GM12801 (cell line): ENCODE measurements around the gene KSR2.

Experiments used
- CTCF ChIP-seq: IDR thresholded peaks from one replicate; pipeline ENCODE4 v1.5.1; 2011; ENCODE audit warnings: control low read depth; ENCODE audit not compliant: insufficient read length; ENCODE audit errors: extremely low read depth

Gene KSR2

GRCh38 chr12:117501076-117501869 lies 467.5 kb downstream of the KSR2 start:
- no peak for TF ChIP-seq CTCF

DNA sequence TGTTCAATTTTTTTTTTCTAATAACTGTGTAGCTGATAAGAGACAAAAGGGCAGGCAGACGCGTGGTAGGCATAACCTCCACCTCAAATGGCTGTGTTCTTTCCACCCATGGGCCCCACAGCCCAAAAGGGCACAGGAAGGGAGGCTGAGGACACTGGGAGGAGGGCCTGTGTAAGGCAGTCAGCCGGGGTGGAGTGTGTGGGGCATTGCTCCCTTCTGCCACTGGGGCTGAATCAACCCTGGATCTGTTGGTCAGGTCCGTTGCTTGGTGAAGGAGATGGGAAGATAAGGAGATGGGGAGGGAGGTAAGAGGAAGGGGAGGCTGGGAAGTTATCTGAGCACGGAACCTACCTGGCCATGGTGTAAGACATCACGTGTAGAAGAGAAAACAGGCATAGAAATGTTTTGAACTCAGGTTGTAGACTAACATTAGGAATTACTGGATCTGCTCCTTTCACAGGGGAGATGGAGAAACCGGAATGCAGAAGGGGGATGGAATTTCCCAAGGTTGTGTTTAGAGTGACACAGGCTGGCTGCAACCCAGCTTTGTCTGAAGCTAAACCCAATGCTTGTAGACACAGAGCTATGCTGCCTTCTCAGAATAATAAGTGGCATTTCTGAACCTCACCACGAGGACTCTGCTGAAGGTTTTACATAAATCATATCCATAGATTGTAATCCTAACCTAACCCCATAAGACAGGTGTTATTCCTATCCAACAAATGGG lies 468.9 kb downstream of the KSR2 start:
- no peak for TF ChIP-seq CTCF

GRCh38 chr12:117498880-117499279 lies 469.9 kb downstream of the KSR2 start:
- no peak for TF ChIP-seq CTCF

DNA sequence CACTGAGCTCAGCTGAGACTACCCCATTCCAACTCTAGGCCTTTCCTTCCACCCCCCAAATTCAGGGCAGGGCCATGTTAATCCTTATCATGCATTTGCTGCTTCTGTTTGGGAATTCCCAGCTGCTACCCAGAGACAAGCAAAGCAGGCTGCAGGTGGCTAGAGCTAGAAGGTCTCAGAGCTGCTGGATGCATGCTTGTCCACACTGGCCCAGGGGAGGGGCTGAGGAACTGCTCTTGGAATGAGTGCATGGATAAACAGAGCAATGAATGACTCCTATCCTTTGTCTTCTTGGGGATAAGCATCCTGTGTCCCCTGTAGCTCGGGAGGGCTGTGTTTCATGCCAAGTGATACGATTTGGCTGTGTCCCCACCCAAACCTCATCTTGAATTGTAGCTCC lies 470.5 kb downstream of the KSR2 start:
- no peak for TF ChIP-seq CTCF

DNA sequence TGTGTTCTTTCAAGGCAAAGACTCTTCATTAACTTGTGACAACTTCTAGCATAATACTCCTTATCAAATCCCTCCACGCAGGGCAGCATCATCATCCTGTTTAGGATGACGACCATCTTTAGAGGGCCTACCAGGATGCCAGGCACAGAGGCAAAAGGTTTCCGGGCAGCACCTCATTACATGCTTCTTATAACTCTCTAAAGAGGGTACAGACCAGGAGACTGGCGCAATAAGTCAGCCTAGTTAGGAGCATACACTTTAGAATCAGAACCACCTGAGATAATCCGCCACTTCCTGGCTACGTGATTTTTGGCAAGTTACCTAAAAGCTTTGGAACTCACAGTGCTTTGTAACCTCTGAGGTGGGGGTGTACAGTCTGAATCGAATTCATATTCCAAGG lies 471.4 kb downstream of the KSR2 start:
- no peak for TF ChIP-seq CTCF

DNA sequence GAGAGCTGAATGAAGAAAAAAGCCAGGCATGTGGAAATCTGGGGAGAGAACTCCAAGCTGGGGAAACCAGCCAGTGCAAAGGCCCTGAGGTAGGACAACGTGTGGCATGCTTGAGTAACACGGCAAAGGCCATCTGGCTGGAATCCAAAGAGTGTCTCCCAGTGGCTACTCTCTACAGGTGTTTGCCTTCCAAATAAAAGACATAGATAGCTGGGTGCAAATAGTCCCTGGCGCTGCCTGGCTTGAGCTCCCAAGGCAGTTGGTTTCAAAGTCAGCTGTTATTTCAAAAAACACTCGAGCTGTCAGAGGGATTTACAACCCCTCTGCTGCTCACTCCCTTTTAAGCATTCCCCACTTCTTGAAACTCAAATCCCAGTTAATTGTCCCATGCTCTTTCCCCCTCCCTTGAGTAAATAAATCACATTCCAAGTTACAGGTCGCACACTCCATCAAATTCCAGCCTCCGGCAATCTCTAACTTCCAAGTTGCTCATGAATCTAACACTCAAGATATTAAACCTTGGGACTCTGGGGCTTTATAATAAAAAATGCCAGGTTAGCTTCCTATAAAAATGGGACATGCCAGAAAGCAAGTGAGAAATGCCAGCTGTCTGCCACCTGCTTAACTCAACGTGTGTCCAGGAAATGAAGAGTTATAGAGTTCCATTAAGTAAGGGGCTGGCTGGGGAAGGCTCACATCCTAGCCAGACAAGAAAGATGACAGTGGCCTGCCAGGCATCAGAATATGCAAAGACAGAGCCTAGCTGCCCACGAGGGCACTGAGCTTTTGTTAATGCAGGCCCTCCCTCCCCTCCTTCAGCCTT lies 473.7 kb downstream of the KSR2 start:
- TF ChIP-seq CTCF = no peak

- no peak for TF ChIP-seq CTCF
Measured at GRCh38 chr12:117491711-117492110, 477.1 kb downstream of the KSR2 start.
